Lung (tissue), 12 donors: ENCODE data around the gene SUN1. TPM values are rescaled to one million over a fixed set of nuclear protein-coding genes. Genes with fewer than 3 reads are reported as not detected.

Experiments used
- ATAC-seq: fragments of 200-7000 bp; cut with Tn5 transposase; one replicate; pipeline ENCODE4 v1.9.1; 2020; ENCODE audit warnings: moderate number of reproducible peaks; ENCODE audit not compliant: insufficient read depth, low FRiP score
- DNase-seq, 3 donors: peaks; one replicate each; pipeline ENCODE4 v3.0.0-alpha.2; 2013 to 2017
- H3K27ac ChIP-seq, 2 donors: one replicate each; pipeline ENCODE4 v1.5.1; 2013; ENCODE audit warnings: mild to moderate bottlenecking in 2 of 2, moderate library complexity in 2 of 2, control low read depth in 1 of 2, inconsistent platforms in 1 of 2, low read depth in 1 of 2, low read length in 1 of 2
- H3K27me3 ChIP-seq, 3 donors: one replicate each; pipeline ENCODE4 v1.5.1; 2013; ENCODE audit warnings: low read length in 2 of 3; ENCODE audit not compliant: control insufficient read depth in 3 of 3, insufficient read depth in 3 of 3
- H3K36me3 ChIP-seq, 4 donors: one replicate each; pipeline ENCODE4 v1.5.1; 2013; ENCODE audit warnings: low read length in 4 of 4, mild to moderate bottlenecking in 1 of 4, moderate library complexity in 1 of 4; ENCODE audit not compliant: control insufficient read depth in 4 of 4, insufficient read depth in 4 of 4
- H3K4me1 ChIP-seq, 5 donors: one replicate each; pipeline ENCODE4 v1.5.1; 2013; ENCODE audit warnings: low read length in 5 of 5, mild to moderate bottlenecking in 2 of 5, moderate library complexity in 1 of 5; ENCODE audit not compliant: control insufficient read depth in 5 of 5, insufficient read depth in 5 of 5
- H3K4me3 ChIP-seq: one replicate; pipeline ENCODE4 v1.5.1; 2013; ENCODE audit warnings: mild to moderate bottlenecking, control low read depth, moderate library complexity
- H3K9ac ChIP-seq, 2 donors: one replicate each; pipeline ENCODE4 v1.5.1; 2013; ENCODE audit warnings: low read length in 2 of 2, control low read depth in 1 of 2; ENCODE audit not compliant: insufficient read depth in 1 of 2
- H3K9me3 ChIP-seq, 4 donors: one replicate each; pipeline ENCODE4 v1.5.1; 2013; ENCODE audit warnings: low read length in 3 of 4, mild to moderate bottlenecking in 1 of 4, moderate library complexity in 1 of 4; ENCODE audit not compliant: control insufficient read depth in 4 of 4, insufficient read depth in 3 of 4
- CTCF ChIP-seq: IDR thresholded peaks from 2 replicates; pipeline ENCODE4 v1.5.1; 2012; ENCODE audit warnings: mild to moderate bottlenecking; ENCODE audit errors: control extremely low read depth, extremely low read depth
- WGBS, 2 donors: extraction: QIAGEN DNeasy Blood & Tissue Kit; methylation state at CpG; one replicate each; pipeline ENCODE4 v1.1.7; 2013; 5-methylcytosine and 5-hydroxymethylcytosine counted together
- polyA plus RNA-seq, 2 donors: library from polyadenylated mRNA; stranded (reverse); fragments of 200-250 nt; gene quantifications; one replicate each; pipeline ENCODE4 v1.2.1, GENCODE V29; 2013
- total RNA-seq, 2 donors: library from RNA; depleted of rRNA in 1 of 2; stranded (reverse); fragments of >200 nt in 1 of 2; gene quantifications; one replicate each; pipeline ENCODE4 v1.2.1, GENCODE V29; 2014 to 2021
- donor health status: control.
- donor health status: control.
- donor health status: Bipolar disorder and iron deficiency.
- donor health status: healthy.
- donor health status: DM: yes; HTN: yes; CAD: no.

SUN1 gene
- total and polyA plus RNA-seq, 4 donors, result 69.6 to 349 (median 104) TPM

GRCh38 chr7:885261-885892 lies 53.1 kb downstream of the SUN1 start:
- no peak for TF ChIP-seq CTCF
- Histone ChIP-seq H3K9ac (no peak overlapping the region), H3K27ac (no peak overlapping the region), H3K9me3 (peaks cover 0 to 3% (median 0%) of the 10 kb centered on the region in 4 donors), H3K4me1 (peaks cover 0 to 13% (median 0%) of the 10 kb centered on the region in 5 donors), H3K4me3 (no peak overlapping the region), H3K36me3 (peaks cover 0 to 36% (median 8%) of the 10 kb centered on the region in 4 donors), H3K27me3 (no peaks in the 10 kb centered on the region)
- ATAC-seq, result no peak
- DNase-seq, result no peak
- WGBS, 2 donors, result 88 to 89% methylated on average over 23 to 25 of the region's 25 CpGs

- H3K9ac ChIP-seq, result no peak overlapping the region
- peaks cover 0 to 10% (median 0%) of the 10 kb centered on the region in 5 donors for H3K4me1 ChIP-seq
- no peak overlapping the region for H3K4me3 ChIP-seq
- peaks cover 0 to 3% (median 0%) of the 10 kb centered on the region in 4 donors for H3K9me3 ChIP-seq
- no peak overlapping the region for H3K27ac ChIP-seq
- DNase-seq (no peak), ATAC-seq (no peak)
- no peak for TF ChIP-seq CTCF
- WGBS, 2 donors, result 91 to 97% methylated on average over 29 to 30 of the region's 30 CpGs
- no peaks in the 10 kb centered on the region for H3K27me3 ChIP-seq
- peaks cover 4 to 39% (median 10%) of the 10 kb centered on the region in 4 donors for H3K36me3 ChIP-seq
Observed at GRCh38 chr7:885893-886625, 53.8 kb downstream of the SUN1 start.

GRCh38 chr7:886626-887487 lies 54.6 kb downstream of the SUN1 start:
- WGBS, 2 donors, result 96% methylated on average over 40 of the region's 40 CpGs
- no peak overlapping the region for H3K27ac ChIP-seq
- no peak overlapping the region for H3K9ac ChIP-seq
- no peak for DNase-seq
- ATAC-seq, result no peak
- no peaks in the 10 kb centered on the region for H3K27me3 ChIP-seq
- no peak for TF ChIP-seq CTCF
- H3K36me3 ChIP-seq, result peaks cover under 1 to 47% (median 13%) of the 10 kb centered on the region in 4 donors
- H3K4me3 ChIP-seq, result no peak overlapping the region
- H3K4me1 ChIP-seq, result peaks cover 0 to 10% (median 0%) of the 10 kb centered on the region in 5 donors
- peaks cover 0 to 3% (median 0%) of the 10 kb centered on the region in 4 donors for H3K9me3 ChIP-seq
